Measurements from ENCODE around the gene DDX54. TPM values are rescaled to one million over a fixed set of nuclear protein-coding genes. Genes with fewer than 3 reads are reported as not detected.

The DDX54 gene
- total RNA-seq, 1 donor from 2014 or later: 30.2 TPM

DNA sequence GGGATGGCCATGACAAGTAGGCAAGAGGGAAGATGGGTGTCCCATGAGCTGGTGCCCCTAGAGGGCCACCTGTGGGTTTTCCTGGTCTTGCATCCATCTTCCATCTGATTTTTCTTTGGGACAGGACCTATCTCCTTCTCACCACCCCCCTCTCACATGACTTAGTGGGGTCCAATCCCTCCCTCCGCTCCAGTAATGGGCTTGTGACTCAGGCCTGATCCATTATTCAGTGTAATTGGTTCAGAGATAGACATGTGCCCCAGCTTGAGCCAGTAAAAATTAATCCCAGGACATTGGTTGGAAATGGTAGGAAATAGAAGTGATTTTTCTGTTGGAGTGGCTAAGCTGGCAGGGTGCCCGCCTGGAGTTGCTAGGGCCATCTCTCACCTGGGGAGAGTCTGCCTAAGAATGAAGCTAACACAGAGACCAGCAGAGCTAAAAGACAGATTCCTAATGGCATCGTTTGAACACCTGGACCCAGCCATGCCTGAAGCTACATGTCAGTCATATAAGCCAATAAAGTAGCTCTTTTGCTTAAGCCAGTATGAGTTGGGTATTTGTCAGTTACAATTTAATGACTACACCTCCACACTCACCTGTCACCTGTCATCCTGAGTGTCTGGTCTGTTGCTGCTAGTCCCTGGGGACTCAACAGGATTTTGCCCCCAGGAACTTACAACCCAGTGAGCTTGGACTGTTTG lies 64.5 kb downstream of the DDX54 start:
- no peak for DNase-seq (ENCODE audit: low read depth in 2 of 2)

DNA sequence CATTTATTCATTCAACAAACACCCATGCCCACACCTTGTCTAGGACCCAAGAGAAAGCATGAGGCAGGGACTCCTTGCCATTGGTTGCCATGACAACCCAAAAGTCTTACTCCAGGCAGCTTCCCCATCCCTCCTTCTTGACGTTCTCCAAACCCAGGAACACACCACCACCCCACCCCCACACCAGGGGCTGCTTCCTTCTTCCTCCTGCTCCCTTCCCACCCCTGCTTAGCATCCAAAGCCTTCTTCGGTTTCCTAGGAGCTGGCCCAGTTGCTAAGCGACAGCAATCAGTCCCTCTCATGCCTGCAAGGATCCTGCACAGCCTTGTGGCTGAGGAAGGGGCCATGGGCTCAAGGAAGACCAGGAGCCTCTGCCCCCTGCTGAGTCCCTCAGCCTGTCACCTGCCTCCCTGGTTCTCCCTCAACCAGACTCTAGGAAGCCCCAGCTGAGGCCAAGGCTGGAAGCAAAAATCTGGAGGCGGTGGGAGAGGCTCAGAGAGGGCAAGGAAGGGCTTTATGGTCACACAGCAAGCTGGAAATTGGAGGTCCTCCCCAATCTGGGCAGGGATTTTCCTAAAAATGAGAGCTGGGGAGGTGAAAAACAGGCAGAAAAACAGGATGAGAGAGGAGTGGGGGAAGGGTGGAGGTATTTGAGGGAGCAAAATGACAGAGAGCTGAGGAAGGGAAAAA lies 65.2 kb downstream of the DDX54 start:
- no peak for DNase-seq (ENCODE audit: low read depth in 2 of 2)

- no peak for DNase-seq (ENCODE audit: low read depth in 2 of 2)
Observed at GRCh38 chr12:113118142-113118541, 67.1 kb downstream of the DDX54 start.

DNA sequence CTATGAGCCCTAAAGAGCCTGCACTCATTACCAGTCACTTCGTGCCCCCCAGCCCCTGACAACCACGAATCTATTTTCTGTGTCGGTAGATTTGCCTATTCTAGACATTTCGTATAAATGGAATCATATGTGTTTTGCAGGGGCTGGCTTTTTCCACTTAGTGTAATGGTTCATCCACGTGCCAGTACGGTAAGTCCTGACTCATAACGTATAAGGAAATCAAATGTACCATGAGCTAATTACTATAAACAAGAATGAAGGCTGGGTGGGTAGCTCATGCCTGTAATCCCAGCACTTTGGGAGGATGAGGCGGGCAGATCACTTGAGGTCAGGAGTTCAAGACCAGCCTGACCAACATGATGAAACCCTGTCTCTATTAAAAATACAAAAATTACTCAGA lies 67.6 kb downstream of the DDX54 start:
- DNase-seq (ENCODE audit: low read depth in 2 of 2): peak in 1 of 2 donors; percentile 27

DNA sequence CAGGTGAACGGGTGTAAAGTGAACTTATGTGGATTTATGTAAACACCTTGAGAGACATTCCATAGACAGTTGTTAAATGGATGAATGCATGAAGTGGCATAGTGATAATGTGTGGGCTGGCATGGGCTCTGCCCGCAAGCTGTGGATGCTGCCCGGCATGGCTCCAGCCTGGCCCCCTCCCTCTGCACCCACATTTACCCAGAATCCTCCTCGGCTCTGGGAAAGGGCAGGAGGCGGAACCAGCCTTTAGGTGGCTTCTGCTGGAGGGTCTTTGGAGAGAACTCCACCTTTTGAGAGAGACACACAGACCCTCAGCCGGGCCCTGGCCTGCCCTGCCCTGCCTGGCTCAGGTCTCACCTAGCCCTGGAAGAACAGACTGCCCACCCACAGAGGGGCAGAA lies 68.4 kb downstream of the DDX54 start:
- no peak for DNase-seq (ENCODE audit: low read depth in 2 of 2)

GRCh38 chr12:113115455-113116126 lies 69.7 kb downstream of the DDX54 start:
- no peak for DNase-seq (ENCODE audit: low read depth in 2 of 2)

DNA sequence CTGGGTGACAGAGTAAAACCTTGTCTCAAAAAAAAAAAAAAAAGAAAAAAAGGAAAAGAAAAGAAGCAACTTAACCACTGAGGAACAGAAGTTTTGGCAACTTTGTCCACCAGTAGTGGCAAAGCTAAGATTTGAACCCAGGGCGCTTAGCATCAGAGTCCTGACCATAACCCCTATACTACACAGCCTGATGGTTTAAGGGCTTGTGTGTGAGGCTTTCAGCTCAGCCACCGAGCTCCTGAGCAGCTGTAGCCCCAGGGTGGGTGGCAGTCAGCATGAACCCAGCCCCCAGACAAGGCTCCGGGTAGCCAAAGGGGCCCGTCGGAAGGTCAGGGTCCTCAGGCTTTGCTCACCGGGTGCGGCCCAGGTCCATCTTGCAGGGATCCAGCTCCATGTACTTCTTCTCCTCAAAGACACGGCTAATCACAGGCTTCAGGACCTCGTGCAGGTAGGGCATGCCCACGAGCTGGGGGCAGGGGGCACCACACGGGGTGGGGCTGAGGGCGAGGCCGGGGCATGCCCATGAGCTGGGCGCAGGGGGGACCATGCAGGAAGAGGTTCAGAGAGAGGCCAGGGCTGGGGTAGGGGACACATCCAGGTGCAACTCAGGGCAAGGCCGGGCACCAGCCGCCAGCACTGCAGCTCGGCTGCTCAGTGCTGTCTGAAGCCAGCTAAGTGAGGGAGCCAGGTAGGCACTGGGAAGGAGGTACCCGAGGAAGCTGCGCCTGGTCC lies 70.7 kb downstream of the DDX54 start:
- DNase-seq (ENCODE audit: low read depth in 2 of 2): no peak

DNA sequence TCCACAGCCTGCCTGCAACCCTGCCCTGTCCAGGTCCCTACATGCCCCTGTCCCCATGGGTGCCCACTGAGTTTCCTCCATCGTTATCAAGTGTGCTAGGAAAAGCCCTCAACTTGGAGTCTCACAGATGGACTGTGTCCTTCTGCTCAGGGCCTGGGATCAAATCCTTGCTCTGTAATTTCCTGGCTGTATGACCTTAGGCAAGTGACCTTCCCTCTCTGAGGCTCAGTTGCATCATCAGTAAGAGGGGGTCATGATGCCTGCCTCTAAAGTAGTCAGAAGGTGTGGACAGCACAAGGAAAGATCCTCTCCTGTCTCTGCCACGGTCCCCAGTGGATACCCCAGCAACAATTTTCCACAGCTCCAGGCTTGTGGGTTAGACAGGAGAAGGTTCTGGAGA lies 71.9 kb downstream of the DDX54 start:
- DNase-seq (ENCODE audit: low read depth in 2 of 2): no peak

DNA sequence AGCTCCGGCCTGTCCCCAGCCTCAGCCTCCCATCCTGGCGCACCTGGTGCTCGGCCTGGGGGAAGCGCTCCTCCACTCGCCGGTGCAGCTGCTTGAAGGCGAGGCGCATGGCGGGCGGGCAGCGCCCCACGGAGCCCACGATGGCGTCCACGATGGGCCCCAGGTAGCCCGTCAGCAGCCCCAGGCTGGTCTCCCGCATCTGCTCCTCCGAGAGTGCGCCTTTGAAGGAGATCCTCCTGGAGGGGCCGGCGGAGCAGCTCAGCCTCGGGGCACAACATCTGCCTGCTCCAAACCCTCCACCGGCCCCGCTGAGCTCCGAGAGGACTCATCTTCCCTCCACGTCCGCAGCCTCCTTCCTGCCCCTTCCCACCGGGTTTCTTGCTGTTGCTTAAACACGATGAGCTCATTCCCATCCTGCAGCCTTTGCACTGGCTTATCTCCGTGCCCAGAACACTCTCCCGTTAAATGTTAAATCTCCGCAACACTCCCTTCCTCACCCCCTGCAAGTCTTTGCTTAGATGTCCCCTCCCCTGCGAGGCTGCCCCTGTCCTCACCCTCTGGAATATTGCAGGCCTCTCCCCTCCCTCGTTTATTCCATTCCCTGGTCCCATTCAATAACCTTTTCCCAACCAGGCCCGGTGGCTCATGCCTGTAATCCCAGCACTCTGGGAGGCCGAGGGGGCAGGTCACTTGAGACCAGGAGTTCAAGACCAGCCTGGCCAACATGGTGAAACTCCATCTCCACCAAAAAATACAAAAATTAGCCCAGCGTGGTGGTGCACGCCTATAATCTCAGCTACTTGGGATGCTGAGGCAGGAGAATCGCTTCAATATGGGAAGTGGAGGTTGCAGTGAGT lies 73.0 kb downstream of the DDX54 start:
- DNase-seq (ENCODE audit: low read depth in 2 of 2): no peak

GRCh38 chr12:113111247-113111646 lies 74.0 kb downstream of the DDX54 start:
- DNase-seq (ENCODE audit: low read depth in 2 of 2): no peak

- no peak for DNase-seq (ENCODE audit: low read depth in 2 of 2)
Observed at GRCh38 chr12:113109872-113110599, 75.2 kb downstream of the DDX54 start.

DNA sequence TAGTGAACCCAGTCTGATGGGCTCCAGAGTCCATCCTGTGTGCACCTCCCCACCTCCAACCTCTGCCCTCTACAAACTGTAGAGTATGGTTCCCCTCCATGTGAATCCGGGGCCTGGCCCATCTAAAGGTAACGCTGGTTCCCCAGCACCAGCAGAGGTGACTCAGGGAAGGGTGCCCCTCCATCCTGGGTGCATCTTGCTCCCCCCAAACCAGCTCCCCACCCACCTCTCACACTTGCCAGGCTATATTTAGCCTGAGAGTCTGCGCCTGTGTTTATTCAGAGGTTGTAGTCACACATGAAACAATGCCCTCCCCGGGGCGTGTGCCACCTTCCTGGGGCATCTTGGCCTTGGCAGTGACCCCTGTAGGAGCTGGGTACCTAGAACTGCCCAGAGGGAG lies 75.9 kb downstream of the DDX54 start:
- no peak for DNase-seq (ENCODE audit: low read depth in 2 of 2)

GRCh38 chr12:113108308-113108707 lies 77.0 kb downstream of the DDX54 start:
- DNase-seq (ENCODE audit: low read depth in 2 of 2): no peak

Other genes starting within 250 kb of the DDX54 start
- 1.8 and 5.4 TPM in 2 replicates for gene OAS3, start 247.0 kb downstream of the DDX54 start, total RNA-seq
- gene OAS2, start 207.0 kb downstream of the DDX54 start, total RNA-seq: 0.60 and 3.3 TPM in 2 replicates
- gene DTX1, start 128.7 kb downstream of the DDX54 start, total RNA-seq: 0.65 and 4.6 TPM in 2 replicates
- gene RASAL1, start 49.7 kb downstream of the DDX54 start, total RNA-seq: not detected in 2 replicates
- gene CFAP73, start 35.8 kb downstream of the DDX54 start, total RNA-seq: not detected in 2 replicates
- gene RITA1, start 243 bp upstream of the DDX54 start, total RNA-seq: 13.1 and 15.9 TPM in 2 replicates
- 3.8 and 4.6 TPM in 2 replicates for gene TPCN1, start 36.0 kb upstream of the DDX54 start, total RNA-seq
- 11.3 and 17.9 TPM in 2 replicates for gene SLC8B1, start 149.6 kb upstream of the DDX54 start, total RNA-seq
- gene PLBD2, start 173.1 kb upstream of the DDX54 start, total RNA-seq: 9.9 and 13.7 TPM in 2 replicates
- gene SDS, start 218.4 kb upstream of the DDX54 start, total RNA-seq: not detected in 2 replicates
- gene SDSL, start 236.9 kb upstream of the DDX54 start, total RNA-seq: 3.9 and 4.2 TPM in 2 replicates

Data from lung microvascular endothelial cell (primary cell).